H1 (cell line): ENCODE data around the gene NPSR1. TPM values are rescaled to one million over a fixed set of nuclear protein-coding genes. Genes with fewer than 3 reads are reported as not detected.

ENCODE experiments used
- BRCA1 ChIP-seq: IDR thresholded peaks from 2 replicates; pipeline ENCODE4 v1.6.1; 2012; ENCODE audit warnings: low read depth, low read length, improper control_type of control experiment
- GTF2F1 ChIP-seq: IDR thresholded peaks from 2 replicates; pipeline ENCODE4 v1.6.1; 2012; ENCODE audit warnings: low read depth, low read length, improper control_type of control experiment, borderline replicate concordance
- HDAC6 ChIP-seq: IDR thresholded peaks from one replicate; pipeline ENCODE4 v1.7.1; 2012; ENCODE audit warnings: low read depth, mild to moderate bottlenecking, inconsistent platforms, low read length, moderate library complexity
- KDM4A ChIP-seq: IDR thresholded peaks from one replicate; pipeline ENCODE4 v1.7.1; 2012; ENCODE audit warnings: low read depth, mild to moderate bottlenecking, moderate library complexity, low read length, inconsistent platforms; ENCODE audit not compliant: severe bottlenecking
- NANOG ChIP-seq: IDR thresholded peaks from 2 replicates; pipeline ENCODE4 v1.6.1; 2011; ENCODE audit warnings: low read length, low read depth, mild to moderate bottlenecking, inconsistent platforms; ENCODE audit not compliant: insufficient read depth, poor library complexity, severe bottlenecking
- POLR2A ChIP-seq, 2 experiments: IDR thresholded peaks; 1 replicate in 1 of 2; 2 replicates in 1 of 2; pipeline ENCODE4 v1.6.1; 2011; ENCODE audit warnings: low read depth in 2 of 2, low read length in 2 of 2, mild to moderate bottlenecking in 2 of 2; ENCODE audit errors: control extremely low read depth in 1 of 2
- RBBP5 ChIP-seq: IDR thresholded peaks from 2 replicates; pipeline ENCODE4 v1.7.1; 2012; ENCODE audit warnings: low read depth, mild to moderate bottlenecking, inconsistent platforms, low read length, moderate library complexity, borderline replicate concordance
- RXRA ChIP-seq: IDR thresholded peaks from 2 replicates; pipeline ENCODE4 v1.6.1; 2011; ENCODE audit warnings: low read depth, mild to moderate bottlenecking, low read length, moderate library complexity; ENCODE audit not compliant: insufficient read depth
- SIN3A ChIP-seq, 2 experiments: IDR thresholded peaks in 1 of 2; conservative IDR thresholded peaks in 1 of 2; 2 replicates each; pipeline ENCODE4 v1.6.1; 2011 to 2012; ENCODE audit warnings: low read length in 2 of 2, improper control_type of control experiment in 1 of 2, low read depth in 1 of 2, mild to moderate bottlenecking in 1 of 2
- SP2 ChIP-seq: IDR thresholded peaks from 2 replicates; pipeline ENCODE4 v1.6.1; 2012; ENCODE audit warnings: mild to moderate bottlenecking, low read length, inconsistent platforms
- ZNF274 ChIP-seq: IDR thresholded peaks from 2 replicates; pipeline ENCODE4 v1.7.0; 2012; ENCODE audit warnings: low read length, borderline replicate concordance; ENCODE audit errors: extremely low read depth
- polyA plus RNA-seq, 7 experiments: library from polyadenylated mRNA; depleted of rRNA in 3 of 7; stranded (reverse) in 5 of 7; unstranded in 2 of 7; fragments of >200 nt in 5 of 7; fragments of 200-250 nt in 2 of 7; gene quantifications; 1 replicate in 5 of 7; 2 replicates in 1 of 7; 4 replicates in 1 of 7; pipeline versions ENCODE4 v1.2.1 to v1.2.3, GENCODE V29; 2011 to 2013; ENCODE audit warnings: missing spikeins in 2 of 7, mixed read lengths in 2 of 7
- total RNA-seq: library from RNA; stranded (reverse); fragmentation: NEBNext Ultra II Directional; extraction: Animal tissue kit (Norgen Biotek cat#: 25700); gene quantifications from 2 replicates; pipeline ENCODE4 v1.2.1, GENCODE V29; 2021
- TF ChIP-seq, protein P1 (sequence below): fragments of 300-600 bp; sonication (generic); IDR thresholded peaks from 2 replicates; pipeline ENCODE4 v1.7.1; 2012; ENCODE audit warnings: low read length, moderate library complexity, mild to moderate bottlenecking, inconsistent platforms; ENCODE audit not compliant: insufficient replicate concordance

The NPSR1 gene
- total and polyA plus RNA-seq, 2 of the 8 experiments (the other 6 are each of a cell fraction or from before 2014, with no cell fraction given), result not detected

DNA sequence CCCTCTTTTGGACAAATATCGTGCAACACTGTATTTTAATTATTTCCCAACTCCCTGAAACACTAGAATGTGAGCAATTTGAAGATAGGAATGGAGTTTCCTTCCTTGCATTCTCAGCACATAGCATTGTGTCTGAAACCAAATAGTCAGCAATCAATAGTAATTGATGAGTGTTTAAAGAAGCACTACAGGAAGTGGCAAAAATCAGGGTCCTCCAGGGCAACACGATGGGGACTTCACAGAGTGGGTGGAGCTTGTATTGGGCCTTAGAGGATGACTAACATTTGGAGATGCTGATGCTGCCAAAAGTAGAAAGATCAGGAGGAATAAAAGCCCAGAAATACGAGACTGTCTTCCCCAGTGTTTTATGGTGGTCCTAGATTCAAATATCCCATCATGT, 94.9 kb downstream of the NPSR1 start (continued):
- TF ChIP-seq, protein P1, sequence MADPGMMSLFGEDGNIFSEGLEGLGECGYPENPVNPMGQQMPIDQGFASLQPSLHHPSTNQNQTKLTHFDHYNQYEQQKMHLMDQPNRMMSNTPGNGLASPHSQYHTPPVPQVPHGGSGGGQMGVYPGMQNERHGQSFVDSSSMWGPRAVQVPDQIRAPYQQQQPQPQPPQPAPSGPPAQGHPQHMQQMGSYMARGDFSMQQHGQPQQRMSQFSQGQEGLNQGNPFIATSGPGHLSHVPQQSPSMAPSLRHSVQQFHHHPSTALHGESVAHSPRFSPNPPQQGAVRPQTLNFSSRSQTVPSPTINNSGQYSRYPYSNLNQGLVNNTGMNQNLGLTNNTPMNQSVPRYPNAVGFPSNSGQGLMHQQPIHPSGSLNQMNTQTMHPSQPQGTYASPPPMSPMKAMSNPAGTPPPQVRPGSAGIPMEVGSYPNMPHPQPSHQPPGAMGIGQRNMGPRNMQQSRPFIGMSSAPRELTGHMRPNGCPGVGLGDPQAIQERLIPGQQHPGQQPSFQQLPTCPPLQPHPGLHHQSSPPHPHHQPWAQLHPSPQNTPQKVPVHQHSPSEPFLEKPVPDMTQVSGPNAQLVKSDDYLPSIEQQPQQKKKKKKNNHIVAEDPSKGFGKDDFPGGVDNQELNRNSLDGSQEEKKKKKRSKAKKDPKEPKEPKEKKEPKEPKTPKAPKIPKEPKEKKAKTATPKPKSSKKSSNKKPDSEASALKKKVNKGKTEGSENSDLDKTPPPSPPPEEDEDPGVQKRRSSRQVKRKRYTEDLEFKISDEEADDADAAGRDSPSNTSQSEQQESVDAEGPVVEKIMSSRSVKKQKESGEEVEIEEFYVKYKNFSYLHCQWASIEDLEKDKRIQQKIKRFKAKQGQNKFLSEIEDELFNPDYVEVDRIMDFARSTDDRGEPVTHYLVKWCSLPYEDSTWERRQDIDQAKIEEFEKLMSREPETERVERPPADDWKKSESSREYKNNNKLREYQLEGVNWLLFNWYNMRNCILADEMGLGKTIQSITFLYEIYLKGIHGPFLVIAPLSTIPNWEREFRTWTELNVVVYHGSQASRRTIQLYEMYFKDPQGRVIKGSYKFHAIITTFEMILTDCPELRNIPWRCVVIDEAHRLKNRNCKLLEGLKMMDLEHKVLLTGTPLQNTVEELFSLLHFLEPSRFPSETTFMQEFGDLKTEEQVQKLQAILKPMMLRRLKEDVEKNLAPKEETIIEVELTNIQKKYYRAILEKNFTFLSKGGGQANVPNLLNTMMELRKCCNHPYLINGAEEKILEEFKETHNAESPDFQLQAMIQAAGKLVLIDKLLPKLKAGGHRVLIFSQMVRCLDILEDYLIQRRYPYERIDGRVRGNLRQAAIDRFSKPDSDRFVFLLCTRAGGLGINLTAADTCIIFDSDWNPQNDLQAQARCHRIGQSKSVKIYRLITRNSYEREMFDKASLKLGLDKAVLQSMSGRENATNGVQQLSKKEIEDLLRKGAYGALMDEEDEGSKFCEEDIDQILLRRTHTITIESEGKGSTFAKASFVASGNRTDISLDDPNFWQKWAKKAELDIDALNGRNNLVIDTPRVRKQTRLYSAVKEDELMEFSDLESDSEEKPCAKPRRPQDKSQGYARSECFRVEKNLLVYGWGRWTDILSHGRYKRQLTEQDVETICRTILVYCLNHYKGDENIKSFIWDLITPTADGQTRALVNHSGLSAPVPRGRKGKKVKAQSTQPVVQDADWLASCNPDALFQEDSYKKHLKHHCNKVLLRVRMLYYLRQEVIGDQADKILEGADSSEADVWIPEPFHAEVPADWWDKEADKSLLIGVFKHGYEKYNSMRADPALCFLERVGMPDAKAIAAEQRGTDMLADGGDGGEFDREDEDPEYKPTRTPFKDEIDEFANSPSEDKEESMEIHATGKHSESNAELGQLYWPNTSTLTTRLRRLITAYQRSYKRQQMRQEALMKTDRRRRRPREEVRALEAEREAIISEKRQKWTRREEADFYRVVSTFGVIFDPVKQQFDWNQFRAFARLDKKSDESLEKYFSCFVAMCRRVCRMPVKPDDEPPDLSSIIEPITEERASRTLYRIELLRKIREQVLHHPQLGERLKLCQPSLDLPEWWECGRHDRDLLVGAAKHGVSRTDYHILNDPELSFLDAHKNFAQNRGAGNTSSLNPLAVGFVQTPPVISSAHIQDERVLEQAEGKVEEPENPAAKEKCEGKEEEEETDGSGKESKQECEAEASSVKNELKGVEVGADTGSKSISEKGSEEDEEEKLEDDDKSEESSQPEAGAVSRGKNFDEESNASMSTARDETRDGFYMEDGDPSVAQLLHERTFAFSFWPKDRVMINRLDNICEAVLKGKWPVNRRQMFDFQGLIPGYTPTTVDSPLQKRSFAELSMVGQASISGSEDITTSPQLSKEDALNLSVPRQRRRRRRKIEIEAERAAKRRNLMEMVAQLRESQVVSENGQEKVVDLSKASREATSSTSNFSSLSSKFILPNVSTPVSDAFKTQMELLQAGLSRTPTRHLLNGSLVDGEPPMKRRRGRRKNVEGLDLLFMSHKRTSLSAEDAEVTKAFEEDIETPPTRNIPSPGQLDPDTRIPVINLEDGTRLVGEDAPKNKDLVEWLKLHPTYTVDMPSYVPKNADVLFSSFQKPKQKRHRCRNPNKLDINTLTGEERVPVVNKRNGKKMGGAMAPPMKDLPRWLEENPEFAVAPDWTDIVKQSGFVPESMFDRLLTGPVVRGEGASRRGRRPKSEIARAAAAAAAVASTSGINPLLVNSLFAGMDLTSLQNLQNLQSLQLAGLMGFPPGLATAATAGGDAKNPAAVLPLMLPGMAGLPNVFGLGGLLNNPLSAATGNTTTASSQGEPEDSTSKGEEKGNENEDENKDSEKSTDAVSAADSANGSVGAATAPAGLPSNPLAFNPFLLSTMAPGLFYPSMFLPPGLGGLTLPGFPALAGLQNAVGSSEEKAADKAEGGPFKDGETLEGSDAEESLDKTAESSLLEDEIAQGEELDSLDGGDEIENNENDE, result no peak
- TF ChIP-seq RXRA (no peak), HDAC6 (no peak), SP2 (no peak), SIN3A (conservative IDR thresholded peaks at IDR 0.05 in 1 of 2, IDR thresholded peaks at IDR 0.05 in 1 of 2; ENCODE audit: low read depth in 1 of 2, low read length in 2 of 2) (no peak), NANOG (no peak), BRCA1 (no peak), ZNF274 (no peak), RBBP5 (no peak), KDM4A (no peak), POLR2A (IDR thresholded peaks at IDR 0.05; ENCODE audit: control extremely low read depth in 1 of 2, low read depth in 2 of 2, low read length in 2 of 2) (no peak), GTF2F1 (no peak)
